Neural cell (in vitro differentiated cells): ENCODE data around the gene EMID1. TPM values are rescaled to one million over a fixed set of nuclear protein-coding genes. Genes with fewer than 3 reads are reported as not detected.

Source experiments
- H2AFZ ChIP-seq: fragments of 200-600, 300-800 bp; sonication (generic), shearing (Covaris generic); 2 replicates; pipeline ENCODE4 v1.6.0; 2014; ENCODE audit warnings: low read depth, mild to moderate bottlenecking, antibody characterized with exemption, low read length, moderate library complexity
- H3F3A ChIP-seq: fragments of 200-600 bp; shearing (Covaris generic); 2 replicates; pipeline ENCODE4 v1.6.1; 2016; ENCODE audit warnings: mild to moderate bottlenecking, moderate library complexity, mixed read lengths, antibody characterized with exemption, low read length; ENCODE audit not compliant: insufficient read depth, poor library complexity, severe bottlenecking
- H3K27ac ChIP-seq: fragments of 200-600, 300-800 bp; sonication (generic), shearing (Covaris generic); 2 replicates; pipeline ENCODE4 v1.5.1; 2014; ENCODE audit warnings: mild to moderate bottlenecking, low read length, moderate library complexity
- H3K27me3 ChIP-seq: fragments of 300-800, 200-600 bp; sonication (generic), shearing (Covaris generic); 2 replicates; pipeline ENCODE4 v1.6.0; 2014; ENCODE audit warnings: mild to moderate bottlenecking, low read depth, low read length, moderate library complexity; ENCODE audit not compliant: insufficient read depth
- H3K36me3 ChIP-seq: fragments of 300-800, 200-600 bp; sonication (generic), shearing (Covaris generic); 2 replicates; pipeline ENCODE4 v1.5.1; 2014; ENCODE audit warnings: mild to moderate bottlenecking, antibody characterized with exemption, low read length, moderate library complexity; ENCODE audit not compliant: insufficient read depth
- H3K4me2 ChIP-seq: fragments of 300-800, 200-600 bp; sonication (generic), shearing (Covaris generic); 2 replicates; pipeline ENCODE4 v1.6.0; 2014; ENCODE audit warnings: mild to moderate bottlenecking, low read length
- H3K4me3 ChIP-seq: fragments of 300-800, 200-600 bp; sonication (generic), shearing (Covaris generic); 2 replicates; pipeline ENCODE4 v1.5.1; 2014; ENCODE audit warnings: mild to moderate bottlenecking, low read length, moderate library complexity
- H3K79me2 ChIP-seq: fragments of 200-600 bp; shearing (Covaris generic); replicated peaks from 2 replicates; pipeline ENCODE4 v1.6.0; 2014; ENCODE audit warnings: mild to moderate bottlenecking, low read length, moderate library complexity; ENCODE audit not compliant: insufficient read depth
- H3K9ac ChIP-seq: fragments of 300-800, 200-600 bp; sonication (generic), shearing (Covaris generic); 2 replicates; pipeline ENCODE4 v1.6.1; 2016; ENCODE audit warnings: mild to moderate bottlenecking, low read length, mixed read lengths
- H3K9me2 ChIP-seq: fragments of 200-600 bp; shearing (Covaris generic); 2 replicates; pipeline ENCODE4 v1.6.1; 2016; ENCODE audit warnings: mild to moderate bottlenecking, low read length, mixed read lengths; ENCODE audit not compliant: insufficient read depth
- H3K9me3 ChIP-seq: fragments of 200-600, 300-800 bp; sonication (generic), shearing (Covaris generic); 2 replicates; pipeline ENCODE4 v1.6.1; 2016; ENCODE audit warnings: mild to moderate bottlenecking, mixed run types, low read length, moderate library complexity, mixed read lengths
- H4K20me1 ChIP-seq: fragments of 200-600 bp; shearing (Covaris generic); 2 replicates; pipeline ENCODE4 v1.6.1; 2016; ENCODE audit warnings: mild to moderate bottlenecking, mixed run types; ENCODE audit not compliant: insufficient read depth
- CTCF ChIP-seq: fragments of 450-650 bp; IDR thresholded peaks from 2 replicates; pipeline ENCODE4 v1.5.1; 2014; ENCODE audit warnings: antibody characterized with exemption, mild to moderate bottlenecking, moderate library complexity; ENCODE audit not compliant: poor library complexity, severe bottlenecking
- EP300 ChIP-seq: fragments of 450-650 bp; conservative IDR thresholded peaks from 2 replicates; pipeline ENCODE4 v1.6.1; 2014; ENCODE audit warnings: antibody characterized with exemption, mild to moderate bottlenecking, moderate library complexity; ENCODE audit not compliant: poor library complexity, severe bottlenecking
- EZH2 ChIP-seq: fragments of 200-600, 300-800 bp; shearing (Covaris generic), sonication (generic); IDR thresholded peaks from 2 replicates; pipeline ENCODE4 v1.6.1; 2014; ENCODE audit warnings: antibody characterized with exemption, low read length, borderline replicate concordance, mild to moderate bottlenecking; ENCODE audit not compliant: insufficient read depth, poor library complexity, severe bottlenecking
- MXI1 ChIP-seq: fragments of 450-650 bp; conservative IDR thresholded peaks from 2 replicates; pipeline ENCODE4 v1.6.1; 2014; ENCODE audit warnings: antibody characterized with exemption, mild to moderate bottlenecking; ENCODE audit not compliant: poor library complexity, severe bottlenecking
- POLR2AphosphoS5 ChIP-seq: IDR thresholded peaks from 2 replicates; pipeline ENCODE4 v1.6.1; 2012
- RAD21 ChIP-seq: fragments of 450-650 bp; conservative IDR thresholded peaks from 2 replicates; pipeline ENCODE4 v1.6.1; 2014; ENCODE audit warnings: antibody characterized with exemption, mild to moderate bottlenecking, moderate library complexity
- REST ChIP-seq: IDR thresholded peaks from 2 replicates; pipeline ENCODE4 v1.6.1; 2012; ENCODE audit warnings: borderline replicate concordance
- SMC3 ChIP-seq: fragments of 450-650 bp; conservative IDR thresholded peaks from 2 replicates; pipeline ENCODE4 v1.6.1; 2014; ENCODE audit warnings: antibody characterized with exemption, mild to moderate bottlenecking, moderate library complexity; ENCODE audit not compliant: poor library complexity
- TAF1 ChIP-seq: IDR thresholded peaks from 2 replicates; pipeline ENCODE4 v1.6.1; 2012; ENCODE audit warnings: low read depth
- polyA plus RNA-seq: library from polyadenylated mRNA; depleted of rRNA; stranded (reverse); fragments of >200 nt; gene quantifications from 2 replicates; pipeline ENCODE4 v1.2.3, GENCODE V29; 2014

EMID1 gene
- polyA plus RNA-seq, 1 donor from 2014 or later = 14.1 TPM

GRCh38 chr22:29211466-29211865, 5.8 kb downstream of the EMID1 start:
- Histone ChIP-seq H3K9me2 (no peaks in the 10 kb centered on the region), H4K20me1 (no peaks in the 10 kb centered on the region), H3K9ac (no peak overlapping the region), H3K4me3 (no peak overlapping the region), H3K9me3 (no peaks in the 10 kb centered on the region), H3K4me2 (no peak overlapping the region), H3K27me3 (no peaks in the 10 kb centered on the region), H3F3A (no peaks in the 10 kb centered on the region), H3K27ac (no peak overlapping the region), H2AFZ (no peak overlapping the region), H3K79me2 (no peaks in the 10 kb centered on the region), H3K36me3 (no peaks in the 10 kb centered on the region)
- TF ChIP-seq TAF1 = no peak

GRCh38 chr22:29212743-29213142, 7.0 kb downstream of the EMID1 start:
- H3K4me2 ChIP-seq = no peak overlapping the region
- H3K27me3 ChIP-seq = no peaks in the 10 kb centered on the region
- H3K4me3 ChIP-seq = no peak overlapping the region
- H4K20me1 ChIP-seq = no peaks in the 10 kb centered on the region
- no peaks in the 10 kb centered on the region for H3F3A ChIP-seq
- H3K79me2 ChIP-seq = no peaks in the 10 kb centered on the region
- H3K36me3 ChIP-seq = no peaks in the 10 kb centered on the region
- no peaks in the 10 kb centered on the region for H3K9me3 ChIP-seq
- TF ChIP-seq MXI1 (no peak), TAF1 (no peak), REST (no peak), SMC3 (no peak), EZH2 (no peak), EP300 (no peak)
- no peak overlapping the region for H3K9ac ChIP-seq
- no peak overlapping the region for H3K27ac ChIP-seq
- H3K9me2 ChIP-seq = no peaks in the 10 kb centered on the region
- H2AFZ ChIP-seq = no peak overlapping the region

GRCh38 chr22:29213493-29213892, 7.8 kb downstream of the EMID1 start:
- H3F3A ChIP-seq = no peaks in the 10 kb centered on the region
- H3K79me2 ChIP-seq = no peaks in the 10 kb centered on the region
- H2AFZ ChIP-seq = no peak overlapping the region
- H3K27ac ChIP-seq = no peak overlapping the region
- TF ChIP-seq MXI1 (no peak), EP300 (no peak), TAF1 (no peak), REST (no peak), POLR2AphosphoS5 (no peak), EZH2 (no peak), RAD21 (no peak), SMC3 (no peak), CTCF (no peak)
- H3K27me3 ChIP-seq = no peaks in the 10 kb centered on the region
- no peaks in the 10 kb centered on the region for H4K20me1 ChIP-seq
- H3K9me3 ChIP-seq = no peaks in the 10 kb centered on the region
- no peak overlapping the region for H3K4me2 ChIP-seq
- H3K4me3 ChIP-seq = no peak overlapping the region
- H3K9ac ChIP-seq = no peak overlapping the region
- H3K9me2 ChIP-seq = no peaks in the 10 kb centered on the region
- no peaks in the 10 kb centered on the region for H3K36me3 ChIP-seq
